ENCODE measurements around the gene VASP. TPM values are rescaled to one million over a fixed set of nuclear protein-coding genes. Genes with fewer than 3 reads are reported as not detected.

VASP gene
- total and polyA plus RNA-seq, 2 of the 13 experiments (the other 11 are each of a cell fraction or from before 2014, with no cell fraction given), result 41.8 to 67.1 TPM

DNA sequence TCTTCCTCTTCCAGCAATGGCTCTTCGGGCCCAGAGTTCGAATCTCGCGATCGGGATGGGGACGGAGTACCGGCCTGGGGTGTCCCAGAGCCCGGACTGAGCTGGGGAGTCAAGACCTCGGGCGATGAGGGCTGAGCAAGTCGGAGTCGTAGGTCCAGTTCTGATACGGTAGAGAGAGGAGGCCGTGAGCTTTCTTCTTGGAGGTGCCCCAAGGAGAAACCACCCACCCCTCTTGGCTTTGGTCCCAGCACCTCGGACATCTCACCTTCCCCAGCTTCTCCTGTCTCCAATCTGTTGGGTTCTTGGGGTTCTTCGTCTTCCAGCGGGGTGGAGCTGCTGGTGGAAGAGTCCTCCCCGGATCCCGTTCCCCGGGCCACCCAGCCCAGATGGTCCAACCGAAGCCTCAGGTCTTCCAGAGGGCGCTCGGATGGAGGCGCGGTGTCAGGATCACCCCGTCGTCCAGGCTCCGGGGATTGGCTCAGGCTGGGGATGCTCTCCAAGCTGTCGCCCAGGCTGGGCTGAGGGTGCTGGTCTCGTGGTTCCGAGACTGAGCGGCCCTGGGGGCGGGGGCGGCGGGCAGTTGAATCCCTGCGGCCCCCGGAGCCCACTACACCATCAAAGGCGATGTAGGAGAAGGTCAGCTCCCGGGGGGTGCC lies 12.9 kb upstream of the VASP start:
- DNase-seq (ENCODE audit: low spot score) (no peak), FAIRE-seq (no peak), ATAC-seq (no peak)
- Histone ChIP-seq H3K9me3 (ENCODE audit: low read length) (no peaks in the 10 kb centered on the region), H3K27me3 (ENCODE audit: control insufficient read depth in 1 of 2, insufficient read depth in 2 of 2, low read length in 2 of 2) (no peaks in the 10 kb centered on the region; a peak in 1 of 5 replicates), H3K36me3 (replicated peaks in 1 of 2; ENCODE audit: control insufficient read depth in 1 of 2, insufficient read depth in 2 of 2, low read length in 2 of 2) (no peaks in the 10 kb centered on the region), H2AFZ (ENCODE audit: low read length) (no peak overlapping the region), H3K4me2 (ENCODE audit: low read depth, low read length) (no peak overlapping the region), H3K4me3 (replicated peaks in 1 of 3; ENCODE audit: insufficient read depth in 1 of 3, low read depth in 2 of 3, low read length in 3 of 3) (no peak overlapping the region), H3K79me2 (ENCODE audit: insufficient read depth, low read length) (no peaks in the 10 kb centered on the region), H4K20me1 (ENCODE audit: insufficient read depth, low read length) (no peaks in the 10 kb centered on the region), H3K27ac (ENCODE audit: extremely low read length, insufficient read depth, low read length) (no peak overlapping the region), H3K4me1 (ENCODE audit: insufficient read depth, low read length) (peaks cover 44% of the 10 kb centered on the region), H3K9ac (ENCODE audit: insufficient read depth, low read depth, low read length) (no peak overlapping the region)
- TF ChIP-seq ZNF263 (CRISPR knock-in tag; IDR thresholded peaks at IDR 0.05), result no peak
- POLR2A ChIA-PET, result no interaction called here
- in situ Hi-C loops (cut with HindIII; ENCODE audit: extremely low pct_ligation_motif_present, low pct_unique_long_range_greater_than_20kb) (no loop called here), intact Hi-C loops (cut with micrococcal nuclease; ENCODE audit: unreplicated experiment) (no loop called here)
- CTCF ChIA-PET (ENCODE audit: low intra/inter-chr PET ratio, low total read pairs), result interaction anchor here (1.5 to 1.8 kb wide), 2 partner anchors 9 to 64 kb away, joined by 4 to 6 read pairs; no protein-coding TSS in a partner anchor
- 88% methylated on average over 27 of the region's 39 CpGs for WGBS (ENCODE audit: low lambda C conversion rate)
- no TSS peak for BruUV-seq (replicated peaks)

- H3K79me2 ChIP-seq (ENCODE audit: insufficient read depth, low read length), result no peaks in the 10 kb centered on the region
- no peak overlapping the region for H3K4me3 ChIP-seq (replicated peaks in 1 of 3; ENCODE audit: insufficient read depth in 1 of 3, low read depth in 2 of 3, low read length in 3 of 3)
- FAIRE-seq, result no peak
- H3K4me2 ChIP-seq (ENCODE audit: low read depth, low read length), result no peak overlapping the region
- H3K27ac ChIP-seq (ENCODE audit: extremely low read length, insufficient read depth, low read length), result no peak overlapping the region
- ChIA-PET POLR2A (interaction anchor here (1.6 kb wide), 1 partner anchor 71 kb away, joined by 4 read pairs; no protein-coding TSS in a partner anchor), CTCF (ENCODE audit: low intra/inter-chr PET ratio, low total read pairs) (no interaction called here)
- intact Hi-C loops (cut with micrococcal nuclease; ENCODE audit: unreplicated experiment), result loop anchor here (5.0 kb wide), 1 partner anchor 147 kb away; no protein-coding TSS in a partner anchor
- no peak overlapping the region for H3K9ac ChIP-seq (ENCODE audit: insufficient read depth, low read depth, low read length)
- H3K9me3 ChIP-seq (ENCODE audit: low read length), result no peaks in the 10 kb centered on the region
- WGBS (ENCODE audit: low lambda C conversion rate), result 64% methylated on average over 5 of the region's 5 CpGs
- TF ChIP-seq ZKSCAN1 (IDR thresholded peaks at IDR 0.05; ENCODE audit: low read length) (peak; percentile 57), ZNF746 (CRISPR knock-in tag; IDR thresholded peaks at IDR 0.05) (no peak)
- peaks cover 51% of the 10 kb centered on the region for H3K4me1 ChIP-seq (ENCODE audit: insufficient read depth, low read length)
- in situ Hi-C loops (cut with HindIII; ENCODE audit: extremely low pct_ligation_motif_present, low pct_unique_long_range_greater_than_20kb), result no loop called here
- no peaks in the 10 kb centered on the region for H4K20me1 ChIP-seq (ENCODE audit: insufficient read depth, low read length)
- DNase-seq (ENCODE audit: low spot score), result no peak
- H2AFZ ChIP-seq (ENCODE audit: low read length), result no peak overlapping the region
- BruUV-seq (replicated peaks), result no TSS peak
- no peaks in the 10 kb centered on the region; a peak in 1 of 5 replicates for H3K27me3 ChIP-seq (ENCODE audit: control insufficient read depth in 1 of 2, insufficient read depth in 2 of 2, low read length in 2 of 2)
- H3K36me3 ChIP-seq (replicated peaks in 1 of 2; ENCODE audit: control insufficient read depth in 1 of 2, insufficient read depth in 2 of 2, low read length in 2 of 2), result no peaks in the 10 kb centered on the region
- no peak for ATAC-seq
Measured at GRCh38 chr19:45495178-45495577, 12.1 kb upstream of the VASP start.
